GM12878 (cell line): Measurements from ENCODE around the gene UNC119. TPM values are rescaled to one million over a fixed set of nuclear protein-coding genes. Genes with fewer than 3 reads are reported as not detected.

Experiments used
- ATAC-seq: fragments of 200-7000 bp; cut with Tn5 transposase; 3 replicates; pipeline ENCODE4 v1.9.1; 2020; ENCODE audit warnings: mild to moderate bottlenecking, moderate library complexity
- BruUV-seq: library from RNA; stranded (reverse); fragments of 400-500 nt; replicated peaks from 2 replicates; lab custom pipeline; 2021; lab: Mats Ljungman, UMichigan
- CTCF ChIA-PET: fragments of 300-600 bp; sonication (Branson Sonifier 250); formaldehyde crosslinking; extraction: SDS; loops from one replicate; lab custom pipeline; 2021; ENCODE audit warnings: inconsistent platforms; lab: Yijun Ruan, JAX
- POLR2A ChIA-PET: fragments of 350-600 bp; formaldehyde crosslinking; extraction: SDS; loops from one replicate; lab custom pipeline; 2021; ENCODE audit warnings: inconsistent platforms; lab: Charles Lee
- RAD21 ChIA-PET: fragments of 300-600 bp; sonication (Branson Sonifier 250); formaldehyde crosslinking; loops from one replicate; lab custom pipeline; 2023; ENCODE audit warnings: antibody characterized with exemption; ENCODE audit not compliant: unreplicated experiment; lab: Charles Lee
- SMC1A ChIA-PET: fragments of 300-600 bp; sonication (Branson Sonifier 250); formaldehyde crosslinking; loops from one replicate; lab custom pipeline; 2023; ENCODE audit not compliant: unreplicated experiment, uncharacterized antibody; lab: Charles Lee
- DNase-seq: peaks from one replicate; pipeline ENCODE4 v3.0.0-alpha.2; 2011; ENCODE audit warnings: low read depth, low spot score
- FAIRE-seq: peaks from 3 replicates; lab custom pipeline; 2011; peaks lifted over from hg19 to GRCh38; lab: Jason Lieb, UNC
- H2AFZ ChIP-seq: 2 replicates; pipeline ENCODE4 v1.6.0; 2011; ENCODE audit warnings: low read depth, low read length, control low read depth; ENCODE audit not compliant: control insufficient read depth
- H3K27ac ChIP-seq: 2 replicates; pipeline ENCODE4 v1.5.1; 2011; ENCODE audit warnings: control low read depth; ENCODE audit not compliant: control insufficient read depth, insufficient read depth
- H3K27me3 ChIP-seq, 2 experiments: replicated peaks in 1 of 2; 2 replicates each; pipeline versions ENCODE4 v1.6.0 to v1.6.1; 2011; ENCODE audit warnings: low read length in 1 of 2; ENCODE audit not compliant: control insufficient read depth in 2 of 2, insufficient read depth in 2 of 2
- H3K36me3 ChIP-seq, 2 experiments: 2 replicates each; pipeline ENCODE4 v1.5.1; 2011; ENCODE audit warnings: low read length in 1 of 2; ENCODE audit not compliant: control insufficient read depth in 2 of 2, insufficient read depth in 2 of 2
- H3K4me1 ChIP-seq: 2 replicates; pipeline ENCODE4 v1.6.1; 2011; ENCODE audit warnings: mild to moderate bottlenecking, low read length, moderate library complexity, mixed read lengths; ENCODE audit not compliant: control insufficient read depth, insufficient read depth
- H3K4me2 ChIP-seq: 2 replicates; pipeline ENCODE4 v1.6.0; 2011; ENCODE audit warnings: control low read depth; ENCODE audit not compliant: control insufficient read depth, insufficient read depth
- H3K4me3 ChIP-seq: fragments of 200-600 bp; sonication (generic); 2 replicates; pipeline ENCODE4 v1.5.1; 2016
- H3K79me2 ChIP-seq: 2 replicates; pipeline ENCODE4 v1.6.0; 2011; ENCODE audit warnings: low read length; ENCODE audit not compliant: control insufficient read depth, insufficient read depth
- H3K9ac ChIP-seq: 2 replicates; pipeline ENCODE4 v1.8.0; 2011; ENCODE audit warnings: low read length, control low read depth, mixed read lengths; ENCODE audit not compliant: control insufficient read depth, insufficient read depth
- H3K9me3 ChIP-seq: replicated peaks from 3 replicates; pipeline ENCODE4 v1.5.1; 2011; ENCODE audit warnings: mild to moderate bottlenecking, low read length; ENCODE audit not compliant: control insufficient read depth, insufficient read depth
- H4K20me1 ChIP-seq: 2 replicates; pipeline ENCODE4 v1.6.0; 2011; ENCODE audit not compliant: control insufficient read depth, insufficient read depth
- DPF2 ChIP-seq: fragments of 450-650 bp; IDR thresholded peaks from 2 replicates; pipeline ENCODE4 v1.6.1; 2017; ENCODE audit warnings: mild to moderate bottlenecking
- EED ChIP-seq: sonication (generic); IDR thresholded peaks from 2 replicates; pipeline ENCODE4 v1.6.1; 2016; ENCODE audit warnings: antibody characterized with exemption, low read depth
- GABPA ChIP-seq: IDR thresholded peaks from 2 replicates; pipeline ENCODE4 v1.6.1; 2014; ENCODE audit warnings: antibody characterized with exemption, low read depth, mild to moderate bottlenecking, inconsistent platforms
- HCFC1 ChIP-seq: fragments of 150-350 bp; IDR thresholded peaks from 2 replicates; pipeline ENCODE4 v1.6.1; 2014; ENCODE audit warnings: low read length
- MTA2 ChIP-seq: fragments of 450-650 bp; IDR thresholded peaks from 2 replicates; pipeline ENCODE4 v1.6.1; 2016; ENCODE audit warnings: low read depth, mild to moderate bottlenecking, moderate library complexity
- MYB ChIP-seq: fragments of 150-350 bp; IDR thresholded peaks from 2 replicates; pipeline ENCODE4 v1.6.1; 2014; ENCODE audit warnings: mild to moderate bottlenecking, low read depth, low read length, borderline replicate concordance
- PML ChIP-seq: IDR thresholded peaks from 2 replicates; pipeline ENCODE4 v1.6.1; 2012; ENCODE audit warnings: low read length, inconsistent platforms
- TCF12 ChIP-seq: IDR thresholded peaks from 2 replicates; pipeline ENCODE4 v1.6.1; 2011; ENCODE audit warnings: low read depth, mild to moderate bottlenecking, low read length
- ZNF24 ChIP-seq: fragments of 450-650 bp; IDR thresholded peaks from 2 replicates; pipeline ENCODE4 v1.6.1; 2017; ENCODE audit warnings: antibody characterized with exemption, mild to moderate bottlenecking
- WGBS: methylation state at CpG from one replicate; pipeline ENCODE4 v1.1.6; 2016; ENCODE audit warnings: low lambda C conversion rate; ENCODE audit not compliant: insufficient replicate concordance, insufficient coverage; ENCODE audit errors: missing lambda C conversion rate; 5-methylcytosine and 5-hydroxymethylcytosine counted together
- in situ Hi-C: fragments of 300-500 bp; cut with MboI; formaldehyde crosslinking; loops from 9 replicates; pipeline ENCODE4 v1.14.3; 2018; ENCODE audit warnings: mixed read lengths
- intact Hi-C: fragments of 100-400 bp; cut with micrococcal nuclease; formaldehyde crosslinking; loops from one replicate; pipeline ENCODE4 v1.14.2; 2022; ENCODE audit not compliant: unreplicated experiment
- polyA plus RNA-seq, 11 experiments: library from polyadenylated mRNA; depleted of rRNA in 4 of 11; unstranded in 6 of 11; stranded (reverse) in 5 of 11; fragments of >200 nt; fragmentation: Nextera tagmentation in 4 of 11; fragmentation: Illumina TruSeq in 1 of 11; extraction: Ambion mirVana in 4 of 11; extraction: Trizol in 1 of 11; gene quantifications; 1 replicate in 1 of 11; 2 replicates in 10 of 11; pipeline versions ENCODE4 v1.2.1 to v1.2.3, GENCODE V29; 2011 to 2016; ENCODE audit warnings: inconsistent platforms in 2 of 11, missing spikeins in 2 of 11, low read depth in 1 of 11
- total RNA-seq, 4 experiments: library from RNA; depleted of rRNA in 3 of 4; stranded (reverse); fragments of >200 nt in 3 of 4; fragmentation: Illumina TruSeq in 1 of 4; extraction: Trizol in 1 of 4; gene quantifications; 2 replicates each; pipeline versions ENCODE4 v1.2.1 to v1.2.3, GENCODE V29; 2013 to 2021
- TF ChIP-seq, protein P1 (sequence below): IDR thresholded peaks from 2 replicates; pipeline ENCODE4 v1.6.1; 2012; ENCODE audit warnings: mild to moderate bottlenecking, low read depth, low read length

The UNC119 gene
- total and polyA plus RNA-seq, 10 of the 15 experiments (the other 5 are each of a cell fraction or from before 2014, with no cell fraction given): 2.7 to 436 (median 57.8) TPM

DNA sequence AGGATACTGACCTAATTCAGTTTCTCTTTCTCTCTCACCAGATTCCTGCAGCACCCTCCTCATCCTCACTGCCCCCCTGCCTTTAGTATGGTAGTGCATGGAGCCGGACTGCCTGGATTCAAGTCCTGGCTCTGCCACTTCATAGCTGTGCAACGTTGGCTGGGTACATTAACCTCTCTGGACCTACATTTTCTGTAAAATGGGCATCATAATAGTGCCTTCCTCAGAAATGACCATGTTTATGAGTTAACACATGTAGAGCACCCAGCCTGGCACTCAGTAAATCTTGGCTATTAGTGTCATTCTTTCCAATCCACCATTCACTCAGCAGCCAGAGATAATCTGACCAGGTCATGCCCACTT, 7.3 kb downstream of the UNC119 start:
- RAD21 ChIA-PET: interaction anchor here (0.6 to 1.0 kb wide), 2 partner anchors 25 to 47 kb away, joined by 3 read pairs; no protein-coding TSS in a partner anchor
- Histone ChIP-seq H2AFZ (no peak overlapping the region), H3K4me1 (peaks cover 32% of the 10 kb centered on the region), H3K4me3 (no peak overlapping the region), H3K27ac (no peak overlapping the region), H3K4me2 (no peak overlapping the region), H3K27me3 (no peaks in the 10 kb centered on the region), H3K36me3 (peaks cover 2 to 3% of the 10 kb centered on the region in 2 experiments; a peak in 1 of 4 replicates), H3K9me3 (no peaks in the 10 kb centered on the region), H3K9ac (no peak overlapping the region), H3K79me2 (peaks cover 27% of the 10 kb centered on the region), H4K20me1 (no peaks in the 10 kb centered on the region)
- FAIRE-seq (no peak), ATAC-seq (no peak), DNase-seq (no peak)
- SMC1A ChIA-PET: interaction anchor here (0.7 kb wide), 1 partner anchor 45 kb away, joined by 3 read pairs; no protein-coding TSS in a partner anchor
- no peak for TF ChIP-seq HCFC1
- no peak for TF ChIP-seq ZNF24
- no peak for TF ChIP-seq MYB
- no peak for TF ChIP-seq DPF2
- TF ChIP-seq EED: no peak
- no peak for TF ChIP-seq TCF12
- TF ChIP-seq PML: no peak
- TF ChIP-seq MTA2: no peak
- TF ChIP-seq, protein P1, sequence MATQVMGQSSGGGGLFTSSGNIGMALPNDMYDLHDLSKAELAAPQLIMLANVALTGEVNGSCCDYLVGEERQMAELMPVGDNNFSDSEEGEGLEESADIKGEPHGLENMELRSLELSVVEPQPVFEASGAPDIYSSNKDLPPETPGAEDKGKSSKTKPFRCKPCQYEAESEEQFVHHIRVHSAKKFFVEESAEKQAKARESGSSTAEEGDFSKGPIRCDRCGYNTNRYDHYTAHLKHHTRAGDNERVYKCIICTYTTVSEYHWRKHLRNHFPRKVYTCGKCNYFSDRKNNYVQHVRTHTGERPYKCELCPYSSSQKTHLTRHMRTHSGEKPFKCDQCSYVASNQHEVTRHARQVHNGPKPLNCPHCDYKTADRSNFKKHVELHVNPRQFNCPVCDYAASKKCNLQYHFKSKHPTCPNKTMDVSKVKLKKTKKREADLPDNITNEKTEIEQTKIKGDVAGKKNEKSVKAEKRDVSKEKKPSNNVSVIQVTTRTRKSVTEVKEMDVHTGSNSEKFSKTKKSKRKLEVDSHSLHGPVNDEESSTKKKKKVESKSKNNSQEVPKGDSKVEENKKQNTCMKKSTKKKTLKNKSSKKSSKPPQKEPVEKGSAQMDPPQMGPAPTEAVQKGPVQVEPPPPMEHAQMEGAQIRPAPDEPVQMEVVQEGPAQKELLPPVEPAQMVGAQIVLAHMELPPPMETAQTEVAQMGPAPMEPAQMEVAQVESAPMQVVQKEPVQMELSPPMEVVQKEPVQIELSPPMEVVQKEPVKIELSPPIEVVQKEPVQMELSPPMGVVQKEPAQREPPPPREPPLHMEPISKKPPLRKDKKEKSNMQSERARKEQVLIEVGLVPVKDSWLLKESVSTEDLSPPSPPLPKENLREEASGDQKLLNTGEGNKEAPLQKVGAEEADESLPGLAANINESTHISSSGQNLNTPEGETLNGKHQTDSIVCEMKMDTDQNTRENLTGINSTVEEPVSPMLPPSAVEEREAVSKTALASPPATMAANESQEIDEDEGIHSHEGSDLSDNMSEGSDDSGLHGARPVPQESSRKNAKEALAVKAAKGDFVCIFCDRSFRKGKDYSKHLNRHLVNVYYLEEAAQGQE: no peak
- no peak for TF ChIP-seq GABPA
- 49% methylated on average over 2 of the region's 2 CpGs for WGBS
- CTCF ChIA-PET: interaction anchor here (0.6 to 13.9 kb wide), 3 partner anchors 48 to 198 kb away, joined by 3 to 316 read pairs (median 88); partner anchors contain the start of gene RSKR
- no TSS peak for BruUV-seq
- POLR2A ChIA-PET: interaction anchor here (0.6 to 0.9 kb wide), 2 partner anchors 44 to 246 kb away, joined by 3 to 4 read pairs; no protein-coding TSS in a partner anchor
- intact Hi-C loops: loop anchor here (2.0 to 10.0 kb wide), 3 partner anchors 44 to 170 kb away; partner anchors contain the start of genes SARM1 and VTN
- in situ Hi-C loops: loop anchor here (5.0 to 10.0 kb wide), 2 partner anchors 48 to 170 kb away; partner anchors contain the start of genes SARM1 and VTN
